ENCODE data around the gene TMEM185B.

Gene TMEM185B

GRCh38 chr2:120241684-120242083 lies 18.5 kb upstream of the TMEM185B start:
- Histone ChIP-seq H3K9me3 (ENCODE audit: control insufficient read depth, insufficient read depth, low read length) (no peaks in the 10 kb centered on the region; the same call in 1 of the 2 replicates), H3F3A (ENCODE audit: control insufficient read depth, insufficient read depth) (no peaks in the 10 kb centered on the region), H3K27ac (ENCODE audit: low read depth, low read length) (no peak overlapping the region), H4K20me1 (ENCODE audit: control insufficient read depth, insufficient read depth, low read depth, low read length) (no peaks in the 10 kb centered on the region), H3K9me2 (replicated peaks; ENCODE audit: control insufficient read depth, low read length) (no peaks in the 10 kb centered on the region), H3K27me3 (ENCODE audit: control insufficient read depth, low read length) (no peaks in the 10 kb centered on the region; the same call in 1 of the 2 replicates), H3K79me2 (ENCODE audit: control insufficient read depth, low read length) (no peaks in the 10 kb centered on the region), H3K4me3 (ENCODE audit: low read length) (no peak overlapping the region), H3K4me1 (ENCODE audit: control insufficient read depth, low read length) (no peaks in the 10 kb centered on the region), H3K36me3 (ENCODE audit: control insufficient read depth, low read length) (no peaks in the 10 kb centered on the region), H3K4me2 (ENCODE audit: low read length) (no peak overlapping the region)
- TF ChIP-seq EZH2phosphoT487 (IDR thresholded peaks at IDR 0.05; ENCODE audit: borderline replicate concordance, low read length), result no peak

GRCh38 chr2:120240901-120241429 lies 17.8 kb upstream of the TMEM185B start:
- TF ChIP-seq, protein P1, sequence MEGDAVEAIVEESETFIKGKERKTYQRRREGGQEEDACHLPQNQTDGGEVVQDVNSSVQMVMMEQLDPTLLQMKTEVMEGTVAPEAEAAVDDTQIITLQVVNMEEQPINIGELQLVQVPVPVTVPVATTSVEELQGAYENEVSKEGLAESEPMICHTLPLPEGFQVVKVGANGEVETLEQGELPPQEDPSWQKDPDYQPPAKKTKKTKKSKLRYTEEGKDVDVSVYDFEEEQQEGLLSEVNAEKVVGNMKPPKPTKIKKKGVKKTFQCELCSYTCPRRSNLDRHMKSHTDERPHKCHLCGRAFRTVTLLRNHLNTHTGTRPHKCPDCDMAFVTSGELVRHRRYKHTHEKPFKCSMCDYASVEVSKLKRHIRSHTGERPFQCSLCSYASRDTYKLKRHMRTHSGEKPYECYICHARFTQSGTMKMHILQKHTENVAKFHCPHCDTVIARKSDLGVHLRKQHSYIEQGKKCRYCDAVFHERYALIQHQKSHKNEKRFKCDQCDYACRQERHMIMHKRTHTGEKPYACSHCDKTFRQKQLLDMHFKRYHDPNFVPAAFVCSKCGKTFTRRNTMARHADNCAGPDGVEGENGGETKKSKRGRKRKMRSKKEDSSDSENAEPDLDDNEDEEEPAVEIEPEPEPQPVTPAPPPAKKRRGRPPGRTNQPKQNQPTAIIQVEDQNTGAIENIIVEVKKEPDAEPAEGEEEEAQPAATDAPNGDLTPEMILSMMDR (IDR thresholded peaks at IDR 0.05; ENCODE audit: low read depth, low read length, poor library complexity, severe bottlenecking), result no peak
- no peak for TF ChIP-seq EZH2phosphoT487 (IDR thresholded peaks at IDR 0.05; ENCODE audit: borderline replicate concordance, low read length)
- Histone ChIP-seq H3K4me3 (ENCODE audit: low read length) (no peak overlapping the region), H3K36me3 (ENCODE audit: control insufficient read depth, low read length) (no peaks in the 10 kb centered on the region), H3K4me2 (ENCODE audit: low read length) (no peak overlapping the region), H3K9me2 (replicated peaks; ENCODE audit: control insufficient read depth, low read length) (no peaks in the 10 kb centered on the region), H3F3A (ENCODE audit: control insufficient read depth, insufficient read depth) (no peaks in the 10 kb centered on the region), H3K27me3 (ENCODE audit: control insufficient read depth, low read length) (no peaks in the 10 kb centered on the region), H3K27ac (ENCODE audit: low read depth, low read length) (no peak overlapping the region), H3K9me3 (ENCODE audit: control insufficient read depth, insufficient read depth, low read length) (no peaks in the 10 kb centered on the region; the same call in 1 of the 2 replicates), H3K4me1 (ENCODE audit: control insufficient read depth, low read length) (no peaks in the 10 kb centered on the region), H3K79me2 (ENCODE audit: control insufficient read depth, low read length) (no peaks in the 10 kb centered on the region), H4K20me1 (ENCODE audit: control insufficient read depth, insufficient read depth, low read depth, low read length) (no peaks in the 10 kb centered on the region)

DNA sequence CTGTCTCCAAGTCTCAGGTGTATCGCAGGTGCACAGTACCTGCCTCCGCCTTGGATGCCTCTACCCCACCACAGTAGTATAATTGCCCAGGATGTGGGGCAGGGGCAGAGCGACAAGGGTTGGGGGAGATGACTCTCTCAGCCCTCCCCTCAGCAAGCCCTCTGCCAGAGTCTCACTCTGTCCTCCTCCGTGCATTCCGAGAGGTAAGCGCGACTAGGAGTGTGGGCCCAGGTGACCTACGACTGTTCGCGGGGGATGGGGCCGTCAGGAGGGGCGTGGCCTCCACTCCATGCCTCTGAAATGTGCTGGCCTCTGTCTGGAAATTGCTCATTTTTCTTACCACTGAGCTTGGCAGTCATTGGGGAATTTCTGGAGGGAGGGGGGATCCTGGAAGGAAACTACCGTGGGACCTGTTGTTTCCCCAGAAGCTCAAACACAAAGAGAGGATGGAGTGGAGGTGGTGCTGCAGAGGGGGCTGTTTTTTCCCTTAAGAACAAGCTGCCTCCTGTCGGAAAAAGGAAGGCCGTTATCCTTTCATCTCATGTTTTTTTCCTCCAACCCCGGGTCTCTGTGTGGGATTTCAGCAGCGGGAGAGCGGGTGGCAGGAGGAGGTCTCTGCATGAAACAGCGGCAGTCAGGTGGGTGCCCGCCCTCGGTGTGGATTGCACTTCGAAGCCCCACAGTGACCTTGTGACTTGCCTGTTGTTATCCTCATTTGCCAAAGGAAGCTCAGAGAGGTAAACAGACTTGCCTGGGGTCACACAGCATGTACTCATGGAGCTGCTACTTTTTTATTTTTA lies 16.5 kb upstream of the TMEM185B start:
- H3F3A ChIP-seq (ENCODE audit: control insufficient read depth, insufficient read depth), result no peaks in the 10 kb centered on the region
- H3K27me3 ChIP-seq (ENCODE audit: control insufficient read depth, low read length), result no peaks in the 10 kb centered on the region
- no peaks in the 10 kb centered on the region for H3K4me1 ChIP-seq (ENCODE audit: control insufficient read depth, low read length)
- no peaks in the 10 kb centered on the region for H3K79me2 ChIP-seq (ENCODE audit: control insufficient read depth, low read length)
- H3K9me2 ChIP-seq (replicated peaks; ENCODE audit: control insufficient read depth, low read length), result no peaks in the 10 kb centered on the region
- H3K4me2 ChIP-seq (ENCODE audit: low read length), result no peak overlapping the region
- TF ChIP-seq, protein P1 (IDR thresholded peaks at IDR 0.05; ENCODE audit: low read depth, low read length, poor library complexity, severe bottlenecking), result no peak
- TF ChIP-seq EZH2phosphoT487 (IDR thresholded peaks at IDR 0.05; ENCODE audit: borderline replicate concordance, low read length), result no peak
- no peaks in the 10 kb centered on the region for H3K36me3 ChIP-seq (ENCODE audit: control insufficient read depth, low read length)
- H3K4me3 ChIP-seq (ENCODE audit: low read length), result no peak overlapping the region
- H4K20me1 ChIP-seq (ENCODE audit: control insufficient read depth, insufficient read depth, low read depth, low read length), result no peaks in the 10 kb centered on the region
- no peaks in the 10 kb centered on the region; the same call in 1 of the 2 replicates for H3K9me3 ChIP-seq (ENCODE audit: control insufficient read depth, insufficient read depth, low read length)
- H3K27ac ChIP-seq (ENCODE audit: low read depth, low read length), result no peak overlapping the region

Measured in DOHH2 (cell line).